GM21619 (cell line): ENCODE results near the gene MINAR1.

ENCODE experiments used
- ATAC-seq: cut with Tn5 transposase; IDR thresholded peaks from one replicate; pipeline ENCODE4 v1.9.1; 2021; ENCODE audit not compliant: unreplicated experiment

Gene MINAR1

DNA sequence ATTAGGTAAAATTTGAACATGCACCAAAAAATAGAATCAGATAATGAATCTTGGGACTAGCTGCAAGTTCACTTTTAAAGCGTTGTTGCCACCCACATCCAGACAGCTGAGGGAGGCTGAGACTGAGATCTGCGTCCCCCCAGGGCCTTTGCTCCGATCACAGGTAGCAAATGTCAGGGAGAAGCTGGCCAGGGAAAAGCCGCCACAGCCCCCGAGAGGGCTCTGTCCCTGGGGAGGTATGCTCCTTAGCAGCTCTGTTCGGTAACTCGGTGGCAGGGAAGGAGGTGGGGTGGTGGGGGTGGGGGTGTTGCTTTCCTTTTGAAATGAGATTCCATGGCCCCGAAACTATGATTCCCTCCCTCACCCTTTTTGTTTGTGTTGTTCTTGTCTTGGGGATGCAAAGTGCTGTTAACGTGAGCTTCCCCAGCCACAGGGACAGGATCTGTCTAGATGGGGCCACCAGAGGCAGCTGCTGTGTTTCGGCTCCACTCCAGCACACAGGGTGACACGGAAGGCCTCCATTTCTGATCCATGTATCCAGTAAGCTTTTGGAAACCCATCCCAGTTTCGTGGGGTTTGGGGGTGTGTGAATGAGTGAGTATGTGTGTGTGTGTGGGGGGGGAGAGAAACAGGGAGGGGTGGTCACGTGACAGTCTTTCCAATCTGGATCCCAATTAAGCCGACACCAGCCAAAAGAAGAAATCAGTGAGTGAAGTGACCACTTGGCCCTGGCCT, 1.1 kb upstream of the MINAR1 start:
- no peak for ATAC-seq

DNA sequence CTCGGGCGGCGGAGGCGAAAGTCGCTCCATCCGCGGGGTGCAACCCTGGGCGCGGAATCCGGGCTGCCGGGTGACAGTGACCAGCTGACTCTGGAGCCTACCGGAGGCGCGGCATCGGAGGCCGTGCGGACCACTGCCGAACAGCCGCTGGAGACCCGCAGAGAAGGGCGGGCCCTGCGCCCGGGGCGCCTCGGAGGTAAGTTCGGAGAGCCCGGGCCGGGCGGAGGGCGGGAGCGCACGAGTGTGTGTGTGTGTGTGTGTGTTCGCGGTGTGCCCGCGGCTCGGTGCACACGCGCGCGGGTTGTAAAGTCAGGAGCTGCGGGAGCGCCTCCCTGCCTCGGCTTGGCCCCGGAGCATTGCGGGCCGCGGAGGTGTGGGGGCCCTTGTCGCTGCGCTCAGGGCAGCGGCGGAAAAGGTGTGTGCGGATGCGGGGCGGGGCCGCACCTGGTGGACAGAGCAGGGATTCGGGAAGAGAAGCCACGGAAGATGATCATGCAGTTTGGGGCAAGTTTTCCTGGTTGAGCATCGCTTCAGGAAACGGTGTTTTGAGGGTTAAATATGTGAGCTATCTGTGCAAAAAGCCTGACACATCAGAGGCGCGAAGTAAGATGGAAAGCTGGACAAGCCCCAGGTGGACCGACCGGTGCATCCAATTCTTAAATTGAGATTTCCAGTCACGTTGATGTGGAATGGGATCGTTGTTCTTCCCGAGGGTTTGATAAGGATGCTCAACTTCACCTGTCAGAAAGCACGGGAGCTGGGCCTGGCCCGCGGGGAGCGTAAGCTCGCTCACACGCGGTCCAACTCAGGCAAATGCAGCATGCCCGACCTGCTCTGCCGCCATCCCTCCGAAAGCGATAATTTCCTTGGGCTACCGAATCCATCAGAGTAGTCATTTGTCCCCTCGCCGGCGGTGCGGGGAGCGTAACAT, 474 bp downstream of the MINAR1 start:
- no peak for ATAC-seq

DNA sequence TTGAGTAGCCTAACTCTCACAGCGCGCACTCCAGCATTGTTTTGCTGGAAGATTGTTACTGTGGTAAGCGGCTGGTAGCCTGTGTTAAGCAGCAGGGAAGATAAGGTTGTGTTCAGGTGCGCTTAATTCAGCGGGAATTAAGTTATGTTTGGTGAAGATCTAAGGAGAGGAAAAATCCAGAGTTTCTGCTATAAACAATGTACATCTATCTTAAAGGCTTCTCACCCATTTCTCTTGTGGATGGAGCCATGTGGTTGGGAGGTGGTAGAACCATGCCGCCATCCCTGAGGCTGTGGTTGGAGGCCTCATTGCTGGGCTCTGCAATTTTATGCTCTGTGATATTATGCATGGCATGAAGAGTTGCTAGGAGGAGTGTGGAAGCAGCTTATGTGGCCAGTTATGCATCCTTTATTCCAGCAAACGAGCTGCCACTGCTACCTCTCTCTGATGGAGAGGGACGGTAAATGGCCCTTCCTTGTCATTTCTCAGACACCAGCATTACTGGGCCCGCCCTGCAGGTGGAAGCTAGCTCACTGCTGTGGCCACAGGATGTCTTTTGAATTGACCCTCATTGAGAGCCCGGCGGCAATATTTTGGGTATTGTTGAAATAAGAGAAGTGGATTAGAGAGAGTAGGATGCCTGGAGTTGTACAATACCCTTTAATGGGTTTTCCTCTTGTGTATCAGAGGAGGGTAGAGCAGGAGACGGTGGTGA, 1.3 kb downstream of the MINAR1 start:
- no peak for ATAC-seq

DNA sequence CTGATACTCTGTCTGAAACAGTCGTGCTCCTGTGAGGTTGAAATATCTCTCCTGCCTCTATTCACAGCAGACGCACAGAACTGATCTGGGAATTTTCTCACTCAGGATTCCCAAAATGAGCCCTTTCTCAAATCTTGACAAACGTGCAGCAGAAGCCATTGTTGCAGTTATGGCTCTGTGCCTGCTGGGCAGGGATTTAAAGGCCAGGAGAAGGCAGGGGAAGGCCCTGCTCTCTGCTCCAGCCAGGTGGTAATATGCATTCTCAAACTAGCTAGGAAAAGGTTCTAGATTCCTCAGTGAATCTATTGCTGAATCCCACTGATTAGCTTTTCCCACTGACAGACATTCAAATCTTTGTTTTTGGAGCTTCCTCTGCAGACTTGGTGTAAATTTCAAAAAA, 2.2 kb downstream of the MINAR1 start:
- ATAC-seq = no peak

DNA sequence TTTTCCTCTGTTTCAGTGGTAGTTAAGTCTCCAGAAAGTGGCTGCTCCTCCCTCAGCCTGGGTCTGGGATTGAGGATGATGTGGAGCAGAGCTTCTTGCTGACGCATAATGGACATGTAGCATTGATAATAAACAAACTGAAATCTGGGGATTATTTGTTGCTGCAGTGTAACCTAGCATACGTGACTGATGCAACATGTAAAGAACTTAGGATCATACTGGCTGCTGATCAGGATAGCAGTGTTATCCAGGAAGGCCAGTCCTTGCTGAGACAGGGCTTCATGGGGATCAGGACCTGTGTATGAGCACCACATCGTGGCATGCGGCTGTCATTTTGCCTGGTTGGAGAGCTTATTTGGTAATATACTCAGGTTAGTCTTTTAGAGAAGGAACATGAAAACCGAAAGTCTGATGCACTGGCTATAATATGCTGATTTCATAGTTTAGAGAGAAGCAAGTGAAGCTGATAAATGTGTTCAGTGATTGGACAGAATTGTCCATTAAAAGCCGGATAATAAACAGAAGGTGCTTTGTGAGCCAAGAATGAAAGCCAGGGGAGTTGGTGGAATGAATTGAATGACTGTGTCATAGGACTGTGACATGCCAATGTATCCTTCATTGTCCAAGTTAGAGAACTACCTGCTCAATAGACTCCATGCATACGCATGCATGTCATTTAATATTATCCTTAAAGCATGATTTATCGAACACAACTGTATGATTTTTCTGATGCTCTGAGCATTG, 4.1 kb downstream of the MINAR1 start:
- no peak for ATAC-seq

DNA sequence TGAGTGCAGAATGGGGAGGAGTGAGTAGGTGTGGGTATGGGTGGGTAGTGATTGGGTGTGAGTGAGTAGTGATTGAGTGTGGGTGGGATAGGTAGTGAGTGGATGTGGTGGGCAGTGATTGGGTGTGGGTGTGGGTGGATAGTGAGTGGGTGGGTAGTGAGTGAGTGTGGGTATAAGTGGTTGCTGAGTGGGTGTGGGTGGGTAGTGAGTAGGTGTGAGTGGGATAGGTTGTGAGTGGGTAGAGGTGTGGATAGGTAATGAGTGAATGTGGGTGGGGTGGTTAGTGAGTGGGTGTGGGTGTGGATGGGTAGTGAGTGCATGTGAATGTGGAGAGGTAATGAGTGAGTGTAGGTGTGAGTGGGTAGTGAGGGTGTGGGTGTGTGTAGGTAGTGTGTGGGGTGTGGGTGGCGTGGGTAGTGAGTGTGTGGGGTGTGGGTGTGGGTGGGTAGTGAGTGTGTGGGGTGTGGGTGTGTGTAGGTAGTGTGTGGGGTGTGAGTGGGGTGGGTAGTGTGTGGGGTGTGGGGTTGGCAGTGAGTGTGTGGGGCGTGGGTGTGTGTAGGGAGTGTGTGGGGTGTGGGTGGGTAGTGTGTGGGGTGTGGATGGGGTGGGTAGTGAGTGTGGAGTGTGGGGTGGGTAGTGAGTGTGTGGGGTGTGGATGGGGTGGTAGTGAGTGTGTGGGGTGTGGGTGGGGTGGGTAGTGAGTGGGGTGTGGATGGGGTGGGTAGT, 5.3 kb downstream of the MINAR1 start:
- no peak for ATAC-seq

DNA sequence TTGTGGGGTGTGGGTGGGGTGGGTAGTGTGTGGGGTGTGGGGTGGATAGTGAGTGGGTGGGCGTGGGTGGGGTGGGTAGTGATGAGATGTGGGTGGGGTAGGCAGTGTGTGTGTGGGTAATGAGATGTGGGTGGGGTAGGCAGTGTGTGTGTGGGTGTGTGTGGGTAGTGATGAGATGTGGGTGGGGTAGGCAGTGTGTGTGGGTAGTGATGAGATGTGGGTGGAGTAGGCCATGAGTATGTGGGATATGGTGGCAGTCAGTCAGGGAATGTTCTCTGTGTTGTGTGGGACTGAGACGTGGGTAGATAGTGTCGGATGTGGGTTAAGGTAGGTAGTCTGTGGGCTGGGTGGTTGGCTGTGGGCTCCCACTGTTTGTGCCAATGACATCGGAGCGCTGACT, 7.1 kb downstream of the MINAR1 start:
- ATAC-seq = no peak

DNA sequence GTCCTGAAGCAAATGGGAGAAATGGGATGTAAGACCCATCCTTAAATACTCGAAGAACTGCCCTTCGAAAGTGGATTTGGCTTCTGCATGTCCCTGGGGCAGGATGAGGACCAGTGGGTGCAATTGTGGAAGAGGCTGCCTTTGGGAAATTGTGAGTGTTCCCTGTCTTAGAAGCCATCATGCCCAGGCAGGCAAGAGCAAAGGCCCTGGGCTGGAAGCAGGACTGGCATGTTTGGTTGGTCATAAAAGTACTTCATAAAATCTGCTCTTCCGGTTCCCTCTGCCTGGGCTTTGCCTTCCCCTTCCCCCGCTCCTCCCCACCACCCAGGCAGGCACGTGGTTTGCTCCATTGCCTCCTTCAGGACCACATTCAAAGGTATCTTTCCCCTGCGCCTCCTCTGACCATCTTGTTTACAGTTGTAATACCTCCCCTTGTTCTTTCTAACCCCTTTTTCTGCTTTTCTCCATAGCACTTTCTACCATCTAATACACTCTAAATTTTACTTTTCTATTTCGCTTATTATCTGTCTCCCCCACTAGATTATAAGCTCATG, 8.3 kb downstream of the MINAR1 start:
- no peak for ATAC-seq

DNA sequence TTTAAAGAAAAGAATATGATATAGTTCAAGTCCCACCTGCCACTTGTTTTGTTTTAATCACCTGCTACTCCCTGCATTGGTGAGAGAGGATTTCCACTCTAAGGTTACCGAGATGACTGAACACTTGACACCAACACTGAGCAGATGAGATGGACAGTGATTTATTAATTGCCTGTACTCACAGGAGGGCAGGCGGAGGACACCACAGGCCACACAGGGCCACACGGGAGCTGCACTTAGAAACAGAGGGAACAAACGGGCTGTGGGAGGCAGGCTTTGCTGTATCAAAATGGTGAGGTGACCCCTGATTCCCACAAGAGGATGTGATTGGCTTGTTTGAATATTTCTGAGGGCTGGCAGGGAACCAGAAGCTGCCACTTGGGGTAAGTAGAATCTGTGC, 10.8 kb downstream of the MINAR1 start:
- no peak for ATAC-seq

DNA sequence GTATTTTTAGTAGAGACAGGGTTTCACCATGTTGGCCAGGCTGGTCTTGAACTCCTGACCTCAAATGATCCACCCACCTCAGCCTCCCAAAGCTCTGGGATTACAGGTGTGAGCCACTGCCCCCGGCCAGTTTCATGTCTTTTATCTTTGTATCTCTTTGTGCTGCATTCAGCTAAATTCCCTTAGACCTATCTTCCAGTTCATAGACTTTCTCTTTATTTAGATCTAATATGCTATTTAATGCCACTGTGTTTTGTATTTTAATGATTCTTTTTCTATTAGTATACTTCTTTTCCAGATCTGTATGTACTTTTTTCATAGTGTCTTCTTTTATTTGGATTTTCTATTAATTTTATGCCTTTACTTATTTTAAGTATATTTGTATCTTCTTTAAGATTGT, 14.9 kb downstream of the MINAR1 start:
- ATAC-seq = no peak

DNA sequence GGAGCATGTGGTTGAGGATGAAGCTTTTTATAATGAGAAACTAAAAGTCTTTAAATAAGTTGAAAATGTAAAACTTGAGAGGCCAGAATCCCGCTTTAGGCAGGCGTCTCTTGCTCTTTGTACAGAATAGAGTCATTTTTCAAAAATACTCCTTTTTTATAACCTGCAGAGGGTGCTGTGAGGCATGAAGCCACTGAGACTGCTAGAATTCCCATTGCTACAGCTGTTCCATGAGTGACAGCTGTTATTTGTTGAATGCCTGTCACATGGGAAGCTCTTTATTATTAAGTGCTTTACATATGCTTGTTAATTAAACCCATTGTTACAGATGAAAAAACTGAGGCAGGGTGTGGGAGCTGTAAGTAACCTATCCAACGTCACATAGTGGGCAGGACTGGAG, 18.5 kb downstream of the MINAR1 start:
- no peak for ATAC-seq

DNA sequence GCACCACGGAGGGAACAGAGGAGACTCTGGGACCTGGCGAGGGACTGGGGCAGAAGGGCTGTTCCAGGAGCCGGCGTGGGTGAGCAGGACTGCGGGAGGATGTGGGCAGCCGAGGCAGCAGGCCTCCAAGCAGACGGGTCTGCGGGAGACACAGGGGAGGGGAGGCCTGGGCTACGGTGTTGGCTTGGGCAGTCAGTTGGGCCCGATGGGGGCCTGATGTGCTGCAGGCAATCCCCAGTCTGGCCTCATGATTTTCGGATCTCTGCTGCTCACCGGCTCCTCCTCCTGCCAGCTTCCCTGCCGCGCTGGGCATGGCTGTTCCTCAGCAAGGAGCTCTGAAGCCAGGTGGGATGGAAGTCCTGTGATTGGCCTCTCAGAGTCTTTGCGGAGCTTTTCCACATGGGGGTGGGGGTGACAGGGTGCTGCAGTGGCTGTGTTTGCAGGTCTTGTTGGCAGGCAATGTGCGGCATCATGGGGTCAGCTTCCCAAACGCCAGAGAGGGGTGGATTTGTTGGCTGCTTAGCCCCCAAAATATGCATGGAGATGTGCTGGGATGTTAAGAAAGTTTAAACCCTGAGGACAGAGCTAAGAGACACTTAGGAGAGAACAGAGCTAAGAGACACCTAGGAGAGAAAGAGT, 19.3 kb downstream of the MINAR1 start:
- no peak for ATAC-seq

DNA sequence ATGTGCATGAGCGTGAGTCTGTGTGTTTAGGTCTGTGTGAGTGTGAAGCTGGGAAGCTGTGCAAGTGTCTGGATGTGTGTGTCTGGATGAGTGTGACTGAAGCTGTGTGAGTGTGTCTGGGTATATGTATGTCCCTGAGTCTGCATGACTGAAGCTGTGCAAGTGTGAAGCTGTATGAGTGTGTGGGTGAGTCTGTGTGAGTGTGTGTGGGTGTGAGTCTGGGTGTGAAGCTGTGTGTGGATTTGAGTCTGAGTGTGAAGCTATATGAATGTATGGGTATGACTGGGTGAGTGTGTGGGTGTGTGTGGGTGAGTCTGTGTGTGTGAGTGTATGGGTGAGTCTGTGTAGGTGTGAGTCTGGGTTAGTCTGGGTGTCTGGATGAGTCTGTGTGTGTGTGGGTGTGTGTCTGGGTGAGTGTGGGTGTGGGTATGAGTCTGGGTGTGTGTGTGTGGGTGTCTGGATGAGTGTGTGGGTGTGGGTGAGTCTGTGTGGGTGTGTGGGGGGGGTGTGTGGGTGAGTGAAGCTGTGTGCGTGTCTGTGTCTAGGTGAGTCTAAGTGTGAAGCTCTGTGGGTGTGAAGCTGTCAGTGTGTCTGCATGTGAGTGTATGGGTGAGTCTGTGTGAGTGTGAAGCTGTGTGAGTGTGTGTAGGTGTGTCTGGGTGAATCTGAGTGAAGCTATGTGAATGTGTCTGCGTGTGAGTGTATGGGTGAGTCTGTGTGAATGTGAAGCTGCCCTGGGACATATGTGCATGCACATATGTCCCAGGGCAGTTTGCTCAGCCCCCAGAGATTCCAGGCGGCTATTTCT, 20.3 kb downstream of the MINAR1 start:
- no peak for ATAC-seq

DNA sequence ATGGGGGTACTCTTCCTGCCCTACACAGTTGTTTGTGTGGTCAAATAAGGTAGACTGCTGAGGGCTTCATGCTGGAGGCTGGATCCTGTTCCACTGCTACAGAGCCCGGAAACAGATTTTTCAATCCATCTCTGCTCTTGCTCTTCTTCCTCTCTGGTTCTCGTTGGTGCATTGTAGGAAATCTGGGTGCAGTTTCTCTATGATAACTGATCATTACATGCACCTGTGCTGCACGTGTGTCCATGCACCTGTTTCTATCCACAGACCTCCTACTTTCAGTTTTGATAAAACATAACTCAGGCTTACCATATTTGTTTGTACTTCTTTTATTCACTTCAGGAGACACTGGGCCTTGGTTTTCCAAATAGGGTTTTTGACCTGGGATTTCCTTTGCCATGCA, 21.3 kb downstream of the MINAR1 start:
- ATAC-seq = no peak

DNA sequence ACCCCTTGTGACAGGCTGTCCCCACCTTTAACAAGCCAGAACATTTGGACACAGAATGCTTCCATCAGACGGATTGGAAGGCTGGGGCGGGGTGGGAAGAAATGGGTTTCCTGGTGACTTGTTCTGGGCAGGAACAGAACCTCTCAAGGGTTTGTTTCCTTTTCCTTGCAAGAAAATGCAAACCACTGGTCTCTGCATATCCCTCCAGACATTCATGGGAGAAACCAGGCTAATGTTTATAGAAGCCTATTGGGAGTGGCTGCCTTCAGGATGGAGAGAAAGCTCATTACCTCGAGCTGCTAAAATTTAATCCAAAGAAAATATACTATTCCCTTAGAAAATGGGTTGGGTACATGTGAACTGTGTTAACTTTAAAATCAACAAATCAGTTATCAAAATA, 21.9 kb downstream of the MINAR1 start:
- no peak for ATAC-seq

DNA sequence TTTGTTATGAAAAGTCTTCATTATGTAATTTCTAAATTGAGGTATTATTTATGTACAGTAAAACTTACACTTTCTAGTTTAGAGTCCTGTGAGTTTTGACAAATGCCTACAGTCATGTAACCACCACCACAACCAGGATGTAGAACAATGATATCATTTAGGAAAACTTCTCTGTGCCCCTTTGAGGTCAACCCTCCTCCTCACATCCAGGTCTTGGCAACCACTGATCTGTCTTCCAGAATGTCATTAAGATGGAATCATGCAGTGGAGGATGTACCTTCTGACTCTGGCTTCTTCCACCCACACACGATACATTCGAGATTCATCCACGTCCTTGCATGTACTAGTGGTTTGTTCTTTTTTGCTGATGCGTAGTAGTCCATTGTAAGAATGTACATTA, 23.2 kb downstream of the MINAR1 start:
- no peak for ATAC-seq

DNA sequence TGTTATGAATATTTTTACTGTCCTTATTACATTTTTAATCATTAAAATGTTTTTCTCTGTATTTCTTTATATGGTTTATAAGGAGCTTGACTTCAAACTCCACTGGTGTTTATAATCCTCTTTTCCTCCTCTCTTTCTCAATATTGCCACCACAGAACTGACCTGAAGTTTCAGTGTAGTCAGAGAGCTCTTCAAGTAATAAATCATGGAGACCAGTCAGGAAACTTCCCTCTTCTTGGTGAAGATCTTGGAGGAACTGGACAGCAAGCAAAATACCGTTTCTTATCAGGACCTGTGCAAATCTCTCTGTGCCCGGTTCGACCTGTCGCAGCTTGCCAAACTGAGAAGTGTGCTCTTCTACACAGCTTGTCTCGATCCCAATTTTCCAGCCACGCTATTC, 23.8 kb downstream of the MINAR1 start:
- ATAC-seq = no peak

DNA sequence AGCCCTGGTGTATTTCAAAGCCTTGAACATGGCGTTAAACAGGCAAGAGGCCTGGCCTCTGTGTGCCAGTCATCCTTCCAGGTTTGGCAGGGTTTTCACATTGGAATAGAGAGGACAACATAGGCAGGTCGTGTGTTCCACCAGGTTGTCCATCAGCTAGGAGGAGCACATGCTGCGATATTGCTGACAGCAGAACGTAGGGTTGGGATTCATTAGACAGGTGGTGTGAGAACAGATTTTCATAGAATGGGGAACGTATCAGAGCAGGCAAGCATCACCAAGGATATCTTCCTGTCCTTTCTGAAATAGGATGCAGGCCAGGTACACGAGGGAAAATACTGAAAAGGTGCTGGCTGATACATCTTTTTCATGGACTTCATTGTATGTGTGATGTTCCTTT, 26.4 kb downstream of the MINAR1 start:
- ATAC-seq = no peak

DNA sequence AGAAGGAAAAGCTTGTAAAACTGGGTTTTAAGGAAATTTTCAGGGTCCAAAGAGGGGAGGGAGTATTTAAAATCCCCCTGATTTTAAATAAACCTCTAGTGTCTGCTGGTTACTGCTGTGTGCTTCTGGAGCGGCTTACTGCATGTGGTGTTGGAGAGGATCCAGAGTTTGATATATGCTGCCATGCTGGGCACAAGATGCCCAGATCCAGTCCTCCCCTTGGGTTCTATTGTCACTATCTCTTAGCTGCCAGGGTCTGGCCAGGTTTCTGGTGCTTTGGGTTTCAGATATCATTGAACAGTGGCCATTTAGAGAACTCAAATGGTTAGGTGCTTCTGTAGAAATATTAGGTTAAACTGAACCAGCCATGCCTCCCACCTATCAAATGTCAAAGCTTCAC, 27.5 kb downstream of the MINAR1 start:
- no peak for ATAC-seq
